Erythroblast (primary cell): ENCODE results near the gene UNG.

Source experiments
- GATA1 ChIP-seq: IDR thresholded peaks from 2 replicates; pipeline ENCODE4 v1.6.1; 2011; ENCODE audit warnings: low read depth, mild to moderate bottlenecking, control low read depth, low read length, moderate library complexity
- POLR2A ChIP-seq: IDR thresholded peaks from 2 replicates; pipeline ENCODE4 v1.6.1; 2011; ENCODE audit warnings: mild to moderate bottlenecking, low read length

GRCh38 chr12:109115758-109116610, 18.6 kb downstream of the UNG start, which contains the start of gene ACACB:
- no peak for TF ChIP-seq POLR2A
- TF ChIP-seq GATA1: no peak
